ENCODE results near the gene LBX2. TPM values are rescaled to one million over a fixed set of nuclear protein-coding genes. Genes with fewer than 3 reads are reported as not detected.

LBX2 gene
- total RNA-seq, 1 experiment from 2014 or later, result 10.1 TPM

DNA sequence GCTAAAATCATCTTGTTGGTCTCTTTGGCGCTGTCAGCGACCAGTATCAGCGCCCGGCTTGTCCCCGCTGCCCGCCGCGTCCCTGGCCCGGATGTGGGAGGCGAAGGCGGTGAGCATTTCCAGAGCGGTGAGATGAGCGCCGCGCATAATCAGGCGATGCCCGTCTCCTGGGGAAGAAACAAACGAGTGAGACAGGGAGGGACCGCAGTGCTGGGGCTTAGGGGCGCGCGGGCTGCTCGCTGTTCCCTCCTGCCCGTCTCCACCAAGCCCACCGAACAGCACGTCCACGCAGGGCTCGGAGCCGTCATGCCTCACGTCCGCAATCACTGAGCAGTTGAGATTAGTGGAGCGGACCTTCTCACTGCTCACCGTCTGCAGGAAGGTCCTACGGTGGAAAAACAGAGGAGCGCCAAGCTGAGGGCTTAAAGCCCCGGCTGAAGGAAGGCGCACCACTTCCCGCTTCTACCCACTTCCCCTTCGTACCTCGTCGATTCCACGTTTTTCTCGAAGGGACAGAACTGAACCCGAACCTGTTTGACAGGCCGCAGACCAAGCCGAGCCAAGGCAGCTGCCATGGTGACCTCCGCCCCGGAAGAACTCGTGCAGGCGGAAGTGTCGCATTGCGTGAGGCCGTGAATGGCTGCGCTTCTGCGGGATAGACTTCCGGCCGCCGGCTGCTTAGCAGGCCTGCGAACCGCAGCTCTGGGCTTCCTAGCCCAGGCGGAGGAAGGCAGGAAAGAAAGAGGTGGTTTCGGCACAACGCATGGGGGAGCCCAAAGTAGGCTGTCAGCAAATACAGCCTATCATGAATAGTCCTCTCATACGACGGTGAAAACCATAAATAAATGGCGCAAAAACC lies 27.1 kb downstream of the LBX2 start, which contains the start of gene MRPL53 (continued):
- TF ChIP-seq, protein P1, sequence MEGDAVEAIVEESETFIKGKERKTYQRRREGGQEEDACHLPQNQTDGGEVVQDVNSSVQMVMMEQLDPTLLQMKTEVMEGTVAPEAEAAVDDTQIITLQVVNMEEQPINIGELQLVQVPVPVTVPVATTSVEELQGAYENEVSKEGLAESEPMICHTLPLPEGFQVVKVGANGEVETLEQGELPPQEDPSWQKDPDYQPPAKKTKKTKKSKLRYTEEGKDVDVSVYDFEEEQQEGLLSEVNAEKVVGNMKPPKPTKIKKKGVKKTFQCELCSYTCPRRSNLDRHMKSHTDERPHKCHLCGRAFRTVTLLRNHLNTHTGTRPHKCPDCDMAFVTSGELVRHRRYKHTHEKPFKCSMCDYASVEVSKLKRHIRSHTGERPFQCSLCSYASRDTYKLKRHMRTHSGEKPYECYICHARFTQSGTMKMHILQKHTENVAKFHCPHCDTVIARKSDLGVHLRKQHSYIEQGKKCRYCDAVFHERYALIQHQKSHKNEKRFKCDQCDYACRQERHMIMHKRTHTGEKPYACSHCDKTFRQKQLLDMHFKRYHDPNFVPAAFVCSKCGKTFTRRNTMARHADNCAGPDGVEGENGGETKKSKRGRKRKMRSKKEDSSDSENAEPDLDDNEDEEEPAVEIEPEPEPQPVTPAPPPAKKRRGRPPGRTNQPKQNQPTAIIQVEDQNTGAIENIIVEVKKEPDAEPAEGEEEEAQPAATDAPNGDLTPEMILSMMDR (IDR thresholded peaks at IDR 0.05 in 2 of 3, conservative IDR thresholded peaks at IDR 0.05 in 1 of 3; ENCODE audit: borderline replicate concordance in 1 of 3, insufficient read depth in 1 of 3, low read depth in 2 of 3, low read length in 2 of 3), result no peak

DNA sequence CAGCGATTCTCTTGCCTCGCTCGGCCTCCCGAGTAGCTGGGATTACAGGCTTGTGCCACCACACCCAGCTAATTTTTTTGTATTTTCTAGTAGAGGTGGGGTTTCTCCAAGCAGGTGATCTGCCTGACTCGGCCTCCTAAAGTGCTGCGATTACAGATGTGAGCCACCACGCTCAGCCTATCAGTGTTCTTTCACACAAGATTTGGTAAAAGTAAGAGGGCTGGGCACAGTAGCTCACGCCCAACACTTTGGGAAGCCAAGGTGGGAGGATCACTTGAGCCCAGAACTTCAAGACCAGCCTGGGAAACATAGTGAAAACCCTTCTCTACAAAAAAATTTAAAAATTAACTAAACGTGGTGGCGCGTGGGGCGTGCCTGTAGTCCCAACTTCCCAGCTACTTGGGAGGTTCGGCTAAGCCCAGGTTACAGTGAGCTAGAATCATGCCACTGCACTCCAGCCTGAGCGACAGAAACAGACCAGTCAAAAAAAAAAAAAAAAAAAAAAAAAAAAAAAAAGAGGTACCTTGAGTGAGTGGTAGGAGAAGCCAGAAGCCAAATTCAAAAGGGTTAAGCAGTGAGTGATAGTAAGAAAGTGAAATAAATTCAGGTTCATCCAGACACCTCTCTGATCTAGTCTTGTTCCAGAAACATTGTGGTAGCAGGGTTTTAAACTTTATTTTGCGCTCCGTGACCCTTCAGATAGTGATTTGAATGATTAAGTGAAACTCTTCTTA lies 27.9 kb downstream of the LBX2 start:
- RAD21 ChIA-PET (ENCODE audit: low non-redundant PET in 1 of 2, low total read pairs in 2 of 2, uncharacterized antibody in 2 of 2, unreplicated experiment in 2 of 2), result interaction anchor here in 1 of 2 experiments (0.6 kb wide), 1 partner anchor 14 kb away, joined by 3 read pairs; no protein-coding TSS in a partner anchor
- TF ChIP-seq, protein P1 (IDR thresholded peaks at IDR 0.05 in 2 of 3, conservative IDR thresholded peaks at IDR 0.05 in 1 of 3; ENCODE audit: borderline replicate concordance in 1 of 3, insufficient read depth in 1 of 3, low read depth in 2 of 3, low read length in 2 of 3), result no peak
- no peak for TF ChIP-seq SP1 (IDR thresholded peaks at IDR 0.05; ENCODE audit: low read depth)
- no peak for TF ChIP-seq SIN3A (IDR thresholded peaks at IDR 0.05; ENCODE audit: low read depth)
- no peak for TF ChIP-seq EZH2 (IDR thresholded peaks at IDR 0.05)
- TF ChIP-seq, protein P2, sequence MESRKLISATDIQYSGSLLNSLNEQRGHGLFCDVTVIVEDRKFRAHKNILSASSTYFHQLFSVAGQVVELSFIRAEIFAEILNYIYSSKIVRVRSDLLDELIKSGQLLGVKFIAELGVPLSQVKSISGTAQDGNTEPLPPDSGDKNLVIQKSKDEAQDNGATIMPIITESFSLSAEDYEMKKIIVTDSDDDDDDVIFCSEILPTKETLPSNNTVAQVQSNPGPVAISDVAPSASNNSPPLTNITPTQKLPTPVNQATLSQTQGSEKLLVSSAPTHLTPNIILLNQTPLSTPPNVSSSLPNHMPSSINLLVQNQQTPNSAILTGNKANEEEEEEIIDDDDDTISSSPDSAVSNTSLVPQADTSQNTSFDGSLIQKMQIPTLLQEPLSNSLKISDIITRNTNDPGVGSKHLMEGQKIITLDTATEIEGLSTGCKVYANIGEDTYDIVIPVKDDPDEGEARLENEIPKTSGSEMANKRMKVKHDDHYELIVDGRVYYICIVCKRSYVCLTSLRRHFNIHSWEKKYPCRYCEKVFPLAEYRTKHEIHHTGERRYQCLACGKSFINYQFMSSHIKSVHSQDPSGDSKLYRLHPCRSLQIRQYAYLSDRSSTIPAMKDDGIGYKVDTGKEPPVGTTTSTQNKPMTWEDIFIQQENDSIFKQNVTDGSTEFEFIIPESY (IDR thresholded peaks at IDR 0.05; ENCODE audit: extremely low read depth, insufficient replicate concordance, low read length), result no peak
- no peak for TF ChIP-seq YY1 (IDR thresholded peaks at IDR 0.05; ENCODE audit: extremely low read depth, insufficient replicate concordance, low read depth, low read length)

More for the DNA sequence above, 27.9 kb downstream of the LBX2 start:
- DNase-seq (ENCODE audit: low read depth, low spot score), result no peak
- ATAC-seq, result no peak
- Histone ChIP-seq H3K4me3 (replicated peaks in 1 of 2; ENCODE audit: low read depth in 1 of 2, low read length in 2 of 2) (peak overlapping the region; percentile 94 to 96), H3K9me3 (ENCODE audit: control insufficient read depth in 1 of 2, insufficient read depth in 1 of 2, low read depth in 1 of 2, low read length in 2 of 2) (no peaks in the 10 kb centered on the region), H3K9ac (ENCODE audit: low read length) (peak overlapping the region; percentile 87), H3K36me3 (ENCODE audit: control insufficient read depth in 1 of 2, insufficient read depth in 2 of 2, low read length in 2 of 2) (peaks cover 8 to 17% of the 10 kb centered on the region in 2 experiments; a peak in 2 of 4 replicates), H2AFZ (ENCODE audit: low read depth, low read length, poor library complexity, severe bottlenecking) (no peak overlapping the region), H4K20me1 (ENCODE audit: insufficient read depth) (no peaks in the 10 kb centered on the region), H3K9me2 (ENCODE audit: insufficient read depth) (no peaks in the 10 kb centered on the region), H3K27ac (ENCODE audit: low read depth, low read length) (peak overlapping the region; percentile 82), H3K79me2 (ENCODE audit: insufficient read depth, low read length) (peaks cover 10% of the 10 kb centered on the region), H3K4me1 (ENCODE audit: control insufficient read depth in 1 of 2, insufficient read depth in 2 of 2, low read length in 2 of 2) (peaks cover 12 to 18% of the 10 kb centered on the region in 2 experiments; a peak in 3 of 4 replicates), H3K4me2 (ENCODE audit: low read length) (peak overlapping the region; percentile 88), H3K27me3 (ENCODE audit: insufficient read depth, low read length) (no peaks in the 10 kb centered on the region)
- POLR2A ChIA-PET, result interaction anchor here (0.8 to 2.7 kb wide), 4 partner anchors 10 to 58 kb away, joined by 3 to 25 read pairs (median 4); partner anchors contain the start of genes AUP1, CCDC142, HTRA2 and TTC31
- CTCF ChIA-PET, result interaction anchor here (0.6 to 0.7 kb wide), 3 partner anchors 13 to 345 kb away, joined by 3 to 4 read pairs (median 3); partner anchors contain the start of genes DQX1 and WBP1
- intact Hi-C loops (cut with micrococcal nuclease), result no loop called here
- no TSS peak for BruUV-seq (replicated peaks)
